ENCODE results near the gene FGG.

The FGG gene

GRCh38 chr4:154559494-154560418 lies 52.7 kb downstream of the FGG start:
- DNase-seq = no peak
- intact Hi-C loops (cut with DNase I) = loop anchor here (10.0 kb wide), 1 partner anchor 215 kb away; no protein-coding TSS in a partner anchor

- no peak for DNase-seq
- intact Hi-C loops (cut with DNase I) = loop anchor here (10.0 kb wide), 1 partner anchor 216 kb away; no protein-coding TSS in a partner anchor
Measured at GRCh38 chr4:154559141-154559493, 53.3 kb downstream of the FGG start.
